HepG2 (cell line): ENCODE results near the gene ITPR1. TPM values are rescaled to one million over a fixed set of nuclear protein-coding genes. Genes with fewer than 3 reads are reported as not detected.
A peak's percentile ranks its signal among the peaks of the same experiment; 100 is the strongest.

Source experiments
- ATAC-seq: fragments of 200-7000 bp; cut with Tn5 transposase; 3 replicates; pipeline ENCODE4 v1.9.1; 2020; ENCODE audit warnings: mild to moderate bottlenecking, moderate library complexity
- BruUV-seq: library from RNA; stranded (reverse); fragments of 400-500 nt; replicated peaks from 2 replicates; lab custom pipeline; 2021; lab: Mats Ljungman, UMichigan
- CTCF ChIA-PET: fragments of 300-600 bp; formaldehyde crosslinking; extraction: SDS; loops from one replicate; lab custom pipeline; 2021; ENCODE audit warnings: low total read pairs, inconsistent platforms, low intra/inter-chr PET ratio; lab: Yijun Ruan, JAX
- POLR2A ChIA-PET: fragments of 350-600 bp; sonication (Branson Sonifier 250); formaldehyde crosslinking; loops from one replicate; lab custom pipeline; 2020; ENCODE audit warnings: antibody characterized with exemption, inconsistent platforms; lab: Yijun Ruan, JAX
- DNase-seq: peaks from one replicate; pipeline ENCODE4 v3.0.0-alpha.2; 2015; ENCODE audit warnings: low spot score
- FAIRE-seq: peaks from 3 replicates; lab custom pipeline; 2011; peaks lifted over from hg19 to GRCh38; lab: Jason Lieb, UNC
- H2AFZ ChIP-seq: one replicate; pipeline ENCODE4 v1.6.1; 2011; ENCODE audit warnings: low read length, inconsistent platforms
- H3K27ac ChIP-seq: fragments of 300-600 bp; 3 replicates; pipeline ENCODE4 v1.8.0; 2011; ENCODE audit warnings: mixed run types, mild to moderate bottlenecking, mixed read lengths, low read length, inconsistent platforms; ENCODE audit not compliant: insufficient read depth; ENCODE audit errors: extremely low read length
- H3K27me3 ChIP-seq, 2 experiments: fragments of 200-600 bp in 1 of 2; 2 replicates in 1 of 2; 3 replicates in 1 of 2; pipeline versions ENCODE4 v1.6.0 to v1.8.0; 2011; ENCODE audit warnings: low read length in 2 of 2, mild to moderate bottlenecking in 2 of 2, moderate library complexity in 2 of 2, inconsistent platforms in 1 of 2; ENCODE audit not compliant: insufficient read depth in 2 of 2, control insufficient read depth in 1 of 2
- H3K36me3 ChIP-seq, 2 experiments: fragments of 200-600 bp in 1 of 2; replicated peaks in 1 of 2; 2 replicates in 1 of 2; 3 replicates in 1 of 2; pipeline versions ENCODE4 v1.5.1 to v1.8.0; 2011; ENCODE audit warnings: low read length in 2 of 2, inconsistent platforms in 1 of 2; ENCODE audit not compliant: insufficient read depth in 2 of 2, control insufficient read depth in 1 of 2
- H3K4me1 ChIP-seq: 2 replicates; pipeline ENCODE4 v1.5.1; 2012; ENCODE audit warnings: low read length, inconsistent platforms; ENCODE audit not compliant: insufficient read depth
- H3K4me2 ChIP-seq: 2 replicates; pipeline ENCODE4 v1.6.0; 2011; ENCODE audit warnings: low read depth, low read length, inconsistent platforms
- H3K4me3 ChIP-seq, 3 experiments: fragments of 200-600 bp in 1 of 3; sonication (generic), shearing (Covaris generic) in 1 of 3; replicated peaks in 1 of 3; 2 replicates each; pipeline ENCODE4 v1.5.1; 2011 to 2016; ENCODE audit warnings: low read length in 3 of 3, inconsistent platforms in 2 of 3, low read depth in 2 of 3, mild to moderate bottlenecking in 2 of 3, control low read depth in 1 of 3, mixed read lengths in 1 of 3; ENCODE audit not compliant: insufficient read depth in 1 of 3
- H3K79me2 ChIP-seq: one replicate; pipeline ENCODE4 v1.6.1; 2011; ENCODE audit warnings: low read length, inconsistent platforms; ENCODE audit not compliant: insufficient read depth
- H3K9ac ChIP-seq: 2 replicates; pipeline ENCODE4 v1.6.0; 2011; ENCODE audit warnings: mild to moderate bottlenecking, low read depth, low read length, inconsistent platforms; ENCODE audit not compliant: insufficient read depth
- H3K9me3 ChIP-seq: 2 replicates; pipeline ENCODE4 v1.5.1; 2012; ENCODE audit warnings: mild to moderate bottlenecking, low read length
- H4K20me1 ChIP-seq: 2 replicates; pipeline ENCODE4 v1.6.0; 2011; ENCODE audit warnings: inconsistent platforms, mild to moderate bottlenecking, low read length, moderate library complexity; ENCODE audit not compliant: insufficient read depth
- ELF1 ChIP-seq: sonication (generic); formaldehyde crosslinking; IDR thresholded peaks from 2 replicates; pipeline ENCODE4 v1.4.0; 2020; ENCODE audit warnings: missing genetic modification reagents
- HNRNPUL1 ChIP-seq: fragments of 200-400 bp; formaldehyde crosslinking; IDR thresholded peaks from 2 replicates; pipeline ENCODE4 v1.6.1; 2017; ENCODE audit warnings: low read depth, mild to moderate bottlenecking, low read length, moderate library complexity
- SIX4 ChIP-seq: sonication (generic); formaldehyde crosslinking; IDR thresholded peaks from 2 replicates; pipeline ENCODE4 v1.4.0; 2020; ENCODE audit warnings: missing genetic modification reagents
- SP2 ChIP-seq: sonication (generic); formaldehyde crosslinking; IDR thresholded peaks from 2 replicates; pipeline ENCODE4 v1.5.1; 2020; ENCODE audit warnings: mild to moderate bottlenecking, missing genetic modification reagents
- THAP11 ChIP-seq: IDR thresholded peaks from 2 replicates; pipeline ENCODE4 v1.6.1; 2016; ENCODE audit warnings: missing biosample characterization, missing genetic modification reagents
- TP53 ChIP-seq: sonication (generic); formaldehyde crosslinking; conservative IDR thresholded peaks from 2 replicates; pipeline ENCODE4 v1.4.0; 2020; ENCODE audit warnings: missing genetic modification reagents
- XRCC5 ChIP-seq: fragments of 200-400 bp; formaldehyde crosslinking; optimal IDR thresholded peaks from 2 replicates; pipeline ENCODE3; 2017; ENCODE audit warnings: mild to moderate bottlenecking, low read length
- YEATS2 ChIP-seq: sonication (generic); formaldehyde crosslinking; IDR thresholded peaks from 2 replicates; pipeline ENCODE4 v1.4.0; 2020; ENCODE audit warnings: missing genetic modification reagents, borderline replicate concordance
- ZBED4 ChIP-seq: sonication (generic); formaldehyde crosslinking; IDR thresholded peaks from 2 replicates; pipeline ENCODE4 v1.4.0; 2020; ENCODE audit warnings: missing genetic modification reagents, borderline replicate concordance
- ZNF20 ChIP-seq: sonication (generic); formaldehyde crosslinking; IDR thresholded peaks from 2 replicates; pipeline ENCODE4 v1.4.0; 2020; ENCODE audit warnings: mild to moderate bottlenecking, moderate library complexity, missing genetic modification reagents
- ZNF274 ChIP-seq: sonication (generic); formaldehyde crosslinking; IDR thresholded peaks from 2 replicates; pipeline ENCODE4 v1.5.1; 2020; ENCODE audit warnings: mild to moderate bottlenecking, missing genetic modification reagents
- ZNF431 ChIP-seq: sonication (generic); formaldehyde crosslinking; IDR thresholded peaks from 2 replicates; pipeline ENCODE4 v1.9.0; 2022; ENCODE audit warnings: missing genetic modification reagents, low read depth, mild to moderate bottlenecking, borderline replicate concordance
- ZNF460 ChIP-seq: sonication (generic); formaldehyde crosslinking; IDR thresholded peaks from 2 replicates; pipeline ENCODE4 v1.5.1; 2020; ENCODE audit warnings: missing genetic modification reagents, mild to moderate bottlenecking, borderline replicate concordance
- ZXDC ChIP-seq: sonication (generic); formaldehyde crosslinking; IDR thresholded peaks from 2 replicates; pipeline ENCODE4 v1.5.0; 2020; ENCODE audit warnings: mild to moderate bottlenecking, missing genetic modification reagents
- WGBS: methylation state at CpG from one replicate; pipeline ENCODE4 v1.1.6; 2017; ENCODE audit warnings: low lambda C conversion rate; 5-methylcytosine and 5-hydroxymethylcytosine counted together
- in situ Hi-C: cut with HindIII; loops from 2 replicates; pipeline ENCODE4 v1.10.0; 2017; ENCODE audit warnings: low pct_unique_long_range_greater_than_20kb; ENCODE audit not compliant: extremely low pct_ligation_motif_present
- intact Hi-C: fragments of 100-400 bp; cut with micrococcal nuclease; formaldehyde crosslinking; loops from one replicate; pipeline ENCODE4 v1.10.0; 2022; ENCODE audit not compliant: unreplicated experiment
- polyA plus RNA-seq, 8 experiments: library from polyadenylated mRNA; depleted of rRNA in 3 of 8; stranded (reverse) in 7 of 8; unstranded in 1 of 8; fragments of >200 nt; fragmentation: Illumina TruSeq in 4 of 8; extraction: Trizol in 4 of 8; gene quantifications; 2 replicates each; pipeline versions ENCODE4 v1.2.1 to v1.2.3, GENCODE V29; 2011 to 2016; ENCODE audit warnings: low read depth in 4 of 8, missing spikeins in 1 of 8, mixed read lengths in 1 of 8; ENCODE audit not compliant: insufficient read depth in 1 of 8
- total RNA-seq, 5 experiments: library from RNA; depleted of rRNA; stranded (reverse); fragments of >200 nt; fragmentation: Illumina TruSeq; extraction: Trizol; gene quantifications; 2 replicates each; pipeline ENCODE4 v1.2.3, GENCODE V29; 2016; ENCODE audit warnings: low read depth in 1 of 5

The ITPR1 gene
- total and polyA plus RNA-seq, 2 of the 13 experiments (the other 11 are each of a cell fraction or from before 2014, with no cell fraction given) = 10.0 to 11.4 TPM

- in situ Hi-C loops (no loop called here), intact Hi-C loops (no loop called here)
- TF ChIP-seq TP53 (no peak), HNRNPUL1 (no peak), ELF1 (CRISPR knock-in tag) (no peak), ZBED4 (CRISPR knock-in tag) (no peak), XRCC5 (no peak), ZNF460 (CRISPR knock-in tag) (no peak), THAP11 (CRISPR knock-in tag) (no peak), ZNF274 (CRISPR knock-in tag) (no peak), ZNF20 (CRISPR knock-in tag) (no peak), ZXDC (no peak), SIX4 (no peak), SP2 (CRISPR knock-in tag) (no peak), YEATS2 (CRISPR knock-in tag) (no peak), ZNF431 (CRISPR knock-in tag) (no peak)
- Histone ChIP-seq H3K9me3 (no peaks in the 10 kb centered on the region), H2AFZ (no peak overlapping the region), H4K20me1 (no peaks in the 10 kb centered on the region), H3K4me3 (no peak overlapping the region), H3K4me1 (peaks cover 44% of the 10 kb centered on the region), H3K79me2 (no peaks in the 10 kb centered on the region), H3K4me2 (no peak overlapping the region), H3K9ac (no peak overlapping the region), H3K36me3 (no peaks in the 10 kb centered on the region), H3K27ac (no peak overlapping the region), H3K27me3 (no peaks in the 10 kb centered on the region)
- 50% methylated on average over 2 of the region's 2 CpGs for WGBS
- no peak for FAIRE-seq
- peak; percentile 53 for DNase-seq
- ATAC-seq = no peak; the same call in 2 of the 3 replicates
- ChIA-PET POLR2A (interaction anchor here (0.9 to 2.2 kb wide), 5 partner anchors 10 to 95 kb away, joined by 3 to 14 read pairs (median 7); partner anchors contain the start of genes ITPR1 and SUMF1), CTCF (no interaction called here)
- BruUV-seq = no TSS peak
These were observed 68.5 kb downstream of the ITPR1 start for GRCh38 chr3:4561661-4562060.
